ENCODE data around the gene PTOV1.
A peak's percentile ranks its signal among the peaks of the same experiment; 100 is the strongest.

PTOV1 gene

DNA sequence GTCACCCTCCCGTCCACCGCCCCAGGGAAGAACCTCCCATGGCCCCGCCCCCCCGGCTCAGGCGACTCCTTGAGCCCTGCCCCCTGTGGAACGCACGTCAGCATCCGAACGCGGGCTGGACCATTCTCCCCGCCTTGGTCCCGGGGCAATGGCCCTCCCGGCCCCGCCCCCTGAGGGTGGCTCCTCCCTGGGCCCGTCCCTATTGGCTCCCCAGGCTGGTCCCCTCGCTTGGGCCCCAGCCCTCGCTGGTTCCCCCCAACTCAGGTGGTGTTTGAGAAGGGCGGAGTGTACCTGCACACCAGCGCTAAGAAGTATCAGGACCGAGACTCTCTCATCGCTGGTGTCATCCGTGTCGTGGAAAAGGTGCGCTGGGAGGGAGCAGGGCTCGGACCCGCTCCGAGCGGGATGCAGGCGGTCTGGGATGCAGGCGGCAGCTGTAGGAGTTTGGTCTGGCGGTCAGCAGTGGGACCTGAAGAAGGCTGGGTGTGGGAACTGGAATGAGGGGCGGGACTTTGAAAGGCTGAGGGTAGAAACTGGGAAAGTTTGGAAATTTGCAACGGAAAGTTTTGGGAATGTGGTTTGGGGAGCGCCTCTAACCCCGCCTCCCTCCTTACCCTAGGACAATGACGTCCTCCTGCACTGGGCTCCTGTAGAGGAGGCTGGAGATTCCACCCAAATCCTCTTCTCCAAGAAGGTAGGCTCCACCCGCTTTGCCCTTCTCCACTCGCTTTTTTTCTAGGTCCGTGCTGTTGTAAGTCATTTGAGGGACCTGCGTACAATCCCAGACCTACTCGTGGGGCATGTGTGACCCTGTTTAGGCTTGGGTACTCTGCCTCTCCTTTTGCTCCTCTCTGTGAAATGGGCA lies 27.2 kb downstream of the PTOV1 start:
- ATAC-seq (replicated peaks; ENCODE audit: extremely low read depth, poor library complexity, severe bottlenecking) = peak; percentile 52
- Mint-ChIP-seq H3K27me3 (no peaks in the 10 kb centered on the region), H3K36me3 (ENCODE audit: insufficient read depth) (peaks cover 23% of the 10 kb centered on the region), H3K9me3 (no peaks in the 10 kb centered on the region), H3K4me1 (peaks cover 24% of the 10 kb centered on the region), H3K27ac (ENCODE audit: low read depth) (no peak overlapping the region), H3K4me3 (no peak overlapping the region)
- peak in 1 of 2 donors; percentile 96 for DNase-seq (ENCODE audit: low spot score in 2 of 2)

DNA sequence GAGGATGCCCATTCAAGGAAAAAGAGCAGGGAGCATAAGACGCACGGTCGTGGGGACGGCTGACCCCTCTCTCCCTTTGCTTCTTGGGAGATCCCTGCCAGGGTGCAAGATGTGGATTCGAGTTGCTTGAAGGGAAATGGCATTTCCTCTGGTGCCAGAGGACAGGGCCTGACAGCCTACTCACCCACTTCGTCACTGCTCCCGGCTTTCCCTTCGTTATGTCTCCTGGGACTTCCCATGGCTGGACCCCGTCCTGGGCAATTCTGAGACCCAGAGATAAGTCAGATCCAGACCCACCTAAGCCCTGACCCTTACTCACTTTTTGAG lies 27.7 kb downstream of the PTOV1 start:
- Mint-ChIP-seq H3K9me3 (no peaks in the 10 kb centered on the region), H3K27me3 (no peaks in the 10 kb centered on the region), H3K4me1 (peaks cover 24% of the 10 kb centered on the region), H3K36me3 (ENCODE audit: insufficient read depth) (peaks cover 21% of the 10 kb centered on the region), H3K27ac (ENCODE audit: low read depth) (no peak overlapping the region), H3K4me3 (no peak overlapping the region)
- DNase-seq (ENCODE audit: low spot score in 2 of 2) (no peak), ATAC-seq (replicated peaks; ENCODE audit: extremely low read depth, poor library complexity, severe bottlenecking) (no peak)

GRCh38 chr19:49879243-49879963 lies 28.4 kb downstream of the PTOV1 start:
- H3K36me3 Mint-ChIP-seq (ENCODE audit: insufficient read depth) = peaks cover 22% of the 10 kb centered on the region
- peaks cover 24% of the 10 kb centered on the region for H3K4me1 Mint-ChIP-seq
- no peaks in the 10 kb centered on the region for H3K27me3 Mint-ChIP-seq
- H3K4me3 Mint-ChIP-seq = no peak overlapping the region
- H3K9me3 Mint-ChIP-seq = no peaks in the 10 kb centered on the region
- ATAC-seq (replicated peaks; ENCODE audit: extremely low read depth, poor library complexity, severe bottlenecking) (no peak), DNase-seq (ENCODE audit: low spot score in 2 of 2) (no peak)
- no peak overlapping the region for H3K27ac Mint-ChIP-seq (ENCODE audit: low read depth)

- Mint-ChIP-seq H3K4me3 (no peak overlapping the region), H3K27me3 (no peaks in the 10 kb centered on the region), H3K36me3 (ENCODE audit: insufficient read depth) (peaks cover 29% of the 10 kb centered on the region), H3K27ac (ENCODE audit: low read depth) (no peak overlapping the region), H3K9me3 (no peaks in the 10 kb centered on the region), H3K4me1 (peaks cover 22% of the 10 kb centered on the region)
- DNase-seq (ENCODE audit: low spot score in 2 of 2) = no peak
- no peak for ATAC-seq (replicated peaks; ENCODE audit: extremely low read depth, poor library complexity, severe bottlenecking)
Observed at GRCh38 chr19:49880162-49880869, 29.4 kb downstream of the PTOV1 start.

DNA sequence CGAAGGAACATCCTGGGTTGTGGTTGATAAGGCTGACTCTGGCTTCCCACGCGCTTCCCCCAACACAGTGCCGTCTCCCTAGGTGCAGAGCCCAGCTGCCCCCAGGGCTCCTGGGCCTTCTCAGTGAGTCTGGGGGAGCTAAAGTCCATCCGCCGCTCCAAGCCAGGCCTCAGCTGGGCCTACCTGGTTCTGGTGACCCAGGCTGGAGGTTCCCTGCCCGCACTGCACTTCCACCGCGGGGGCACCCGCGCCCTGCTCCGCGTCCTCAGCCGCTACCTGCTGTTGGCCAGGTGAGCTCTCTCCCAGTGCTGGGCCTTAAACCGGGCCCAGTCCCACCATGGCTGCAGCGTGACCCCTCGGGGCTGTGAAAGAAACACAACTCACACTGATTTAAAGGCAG lies 30.2 kb downstream of the PTOV1 start:
- no peak overlapping the region for H3K4me3 Mint-ChIP-seq
- DNase-seq (ENCODE audit: low spot score in 2 of 2) = no peak
- no peaks in the 10 kb centered on the region for H3K9me3 Mint-ChIP-seq
- no peak overlapping the region for H3K27ac Mint-ChIP-seq (ENCODE audit: low read depth)
- H3K27me3 Mint-ChIP-seq = no peaks in the 10 kb centered on the region
- H3K36me3 Mint-ChIP-seq (ENCODE audit: insufficient read depth) = peaks cover 33% of the 10 kb centered on the region
- ATAC-seq (replicated peaks; ENCODE audit: extremely low read depth, poor library complexity, severe bottlenecking) = no peak
- H3K4me1 Mint-ChIP-seq = peaks cover 15% of the 10 kb centered on the region

DNA sequence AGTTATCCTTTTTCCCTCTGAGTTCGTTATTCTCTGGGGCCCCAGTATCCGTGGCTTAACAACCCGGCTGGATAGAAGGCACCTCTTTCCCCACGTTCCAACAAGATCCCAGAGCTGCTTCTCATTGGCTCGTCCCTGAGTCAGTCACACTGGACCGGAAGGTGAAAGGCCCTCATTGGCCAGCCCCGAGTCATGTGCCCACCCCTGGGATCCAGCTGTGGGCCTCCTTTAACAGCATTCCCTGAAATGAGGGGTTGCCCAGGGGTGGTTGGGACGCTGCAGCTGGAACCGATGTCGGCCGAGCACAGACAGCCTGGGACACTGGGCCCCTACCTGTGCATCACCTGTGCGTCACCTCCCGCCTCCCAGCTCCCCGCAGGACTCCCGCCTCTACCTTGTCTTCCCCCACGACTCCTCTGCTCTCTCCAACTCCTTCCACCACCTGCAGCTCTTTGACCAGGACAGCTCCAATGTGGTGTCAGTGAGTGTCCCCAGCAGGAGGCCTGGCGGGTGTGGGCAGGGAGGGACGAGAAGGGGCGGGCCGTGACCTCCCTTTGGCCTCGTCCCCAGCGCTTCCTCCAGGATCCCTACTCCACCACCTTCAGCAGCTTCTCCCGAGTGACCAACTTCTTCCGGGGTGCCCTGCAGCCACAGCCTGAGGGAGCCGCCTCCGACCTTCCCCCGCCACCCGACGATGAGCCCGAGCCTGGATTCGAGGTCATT lies 30.9 kb downstream of the PTOV1 start:
- Mint-ChIP-seq H3K36me3 (ENCODE audit: insufficient read depth) (peaks cover 35% of the 10 kb centered on the region), H3K4me3 (no peak overlapping the region)

GRCh38 chr19:49882643-49883042 lies 31.7 kb downstream of the PTOV1 start:
- DNase-seq (ENCODE audit: low spot score in 2 of 2) (no peak), ATAC-seq (replicated peaks; ENCODE audit: extremely low read depth, poor library complexity, severe bottlenecking) (no peak)
- Mint-ChIP-seq H3K4me1 (peaks cover 15% of the 10 kb centered on the region), H3K36me3 (ENCODE audit: insufficient read depth) (peaks cover 35% of the 10 kb centered on the region), H3K27ac (ENCODE audit: low read depth) (no peak overlapping the region), H3K4me3 (no peak overlapping the region), H3K27me3 (no peaks in the 10 kb centered on the region), H3K9me3 (no peaks in the 10 kb centered on the region)

More for the DNA sequence above, 30.9 kb downstream of the PTOV1 start:
- DNase-seq (ENCODE audit: low spot score in 2 of 2) = no peak
- Mint-ChIP-seq H3K27ac (ENCODE audit: low read depth) (no peak overlapping the region), H3K27me3 (no peaks in the 10 kb centered on the region), H3K4me1 (peaks cover 15% of the 10 kb centered on the region), H3K9me3 (no peaks in the 10 kb centered on the region)
- ATAC-seq (replicated peaks; ENCODE audit: extremely low read depth, poor library complexity, severe bottlenecking) = no peak

GRCh38 chr19:49883094-49883493 lies 32.1 kb downstream of the PTOV1 start:
- no peak for ATAC-seq (replicated peaks; ENCODE audit: extremely low read depth, poor library complexity, severe bottlenecking)
- no peak for DNase-seq (ENCODE audit: low spot score in 2 of 2)
- Mint-ChIP-seq H3K9me3 (no peaks in the 10 kb centered on the region), H3K36me3 (ENCODE audit: insufficient read depth) (peaks cover 35% of the 10 kb centered on the region), H3K4me3 (no peak overlapping the region), H3K27ac (ENCODE audit: low read depth) (no peak overlapping the region), H3K4me1 (peaks cover 11% of the 10 kb centered on the region), H3K27me3 (no peaks in the 10 kb centered on the region)

DNA sequence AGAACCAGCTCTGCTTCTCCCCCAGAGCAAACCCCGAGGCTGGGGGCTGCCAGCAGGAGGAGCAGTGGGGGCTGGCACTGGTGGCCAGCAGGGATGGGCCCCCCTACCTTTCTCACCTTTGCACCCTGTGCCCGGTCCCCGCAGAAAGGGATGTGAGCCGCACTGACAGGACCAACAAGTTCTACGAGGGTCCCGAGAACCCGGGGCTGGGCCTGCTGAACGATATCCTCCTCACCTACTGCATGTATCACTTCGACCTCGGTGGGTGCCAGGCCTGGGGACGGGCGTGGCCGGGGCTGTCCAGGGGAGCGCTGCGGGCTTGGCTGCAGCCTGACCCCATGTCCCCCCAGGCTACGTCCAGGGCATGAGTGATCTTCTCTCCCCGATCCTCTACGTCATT lies 33.1 kb downstream of the PTOV1 start:
- Mint-ChIP-seq H3K36me3 (ENCODE audit: insufficient read depth) (peaks cover 33% of the 10 kb centered on the region), H3K9me3 (no peaks in the 10 kb centered on the region), H3K27me3 (no peaks in the 10 kb centered on the region), H3K27ac (ENCODE audit: low read depth) (no peak overlapping the region), H3K4me1 (peaks cover 1% of the 10 kb centered on the region), H3K4me3 (no peak overlapping the region)
- ATAC-seq (replicated peaks; ENCODE audit: extremely low read depth, poor library complexity, severe bottlenecking) (no peak), DNase-seq (ENCODE audit: low spot score in 2 of 2) (no peak)

DNA sequence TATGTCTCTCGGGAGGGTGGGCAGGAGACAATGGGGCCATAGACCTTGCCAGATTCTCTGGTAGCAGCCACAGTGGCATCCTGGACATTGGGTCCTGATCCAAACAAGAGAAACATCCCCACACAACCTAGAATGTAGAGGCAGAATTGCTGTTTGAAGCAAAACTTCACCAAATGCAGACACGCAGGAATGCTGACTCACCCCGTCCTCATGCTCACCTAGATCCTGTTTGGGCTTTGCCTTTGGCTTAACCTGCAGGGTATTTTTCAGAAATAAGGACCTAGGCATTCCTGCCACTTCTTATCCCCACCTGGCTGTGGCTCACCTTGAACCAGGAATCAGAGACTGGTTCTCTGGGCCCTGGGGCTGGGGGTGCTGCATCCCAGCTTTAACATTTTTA lies 33.8 kb downstream of the PTOV1 start:
- H3K36me3 Mint-ChIP-seq (ENCODE audit: insufficient read depth) = peaks cover 27% of the 10 kb centered on the region
- DNase-seq (ENCODE audit: low spot score in 2 of 2) = no peak
- no peaks in the 10 kb centered on the region for H3K9me3 Mint-ChIP-seq
- no peaks in the 10 kb centered on the region for H3K4me1 Mint-ChIP-seq
- no peak overlapping the region for H3K4me3 Mint-ChIP-seq
- H3K27me3 Mint-ChIP-seq = no peaks in the 10 kb centered on the region
- H3K27ac Mint-ChIP-seq (ENCODE audit: low read depth) = no peak overlapping the region
- ATAC-seq (replicated peaks; ENCODE audit: extremely low read depth, poor library complexity, severe bottlenecking) = no peak

- Mint-ChIP-seq H3K36me3 (ENCODE audit: insufficient read depth) (peaks cover 21% of the 10 kb centered on the region), H3K4me1 (no peaks in the 10 kb centered on the region), H3K9me3 (no peaks in the 10 kb centered on the region), H3K27me3 (no peaks in the 10 kb centered on the region), H3K27ac (ENCODE audit: low read depth) (no peak overlapping the region), H3K4me3 (no peak overlapping the region)
- no peak for ATAC-seq (replicated peaks; ENCODE audit: extremely low read depth, poor library complexity, severe bottlenecking)
- DNase-seq (ENCODE audit: low spot score in 2 of 2) = no peak
Observed at GRCh38 chr19:49887037-49887664, 36.2 kb downstream of the PTOV1 start.

Data from central memory CD8-positive, alpha-beta T cell (primary cell).